H1 (cell line): ENCODE data around the gene TPP1. TPM values are rescaled to one million over a fixed set of nuclear protein-coding genes. Genes with fewer than 3 reads are reported as not detected.
A peak's percentile ranks its signal among the peaks of the same experiment; 100 is the strongest.

Experiments
- CTCF ChIA-PET: fragments of 300-600 bp; sonication (Branson Sonifier 250); formaldehyde crosslinking; loops from one replicate; lab custom pipeline; 2021; ENCODE audit not compliant: partially characterized antibody; lab: Charles Lee
- POLR2A ChIA-PET: fragments of 300-600 bp; sonication (Branson Sonifier 250); formaldehyde crosslinking; loops from one replicate; lab custom pipeline; 2021; ENCODE audit warnings: inconsistent platforms; ENCODE audit not compliant: partially characterized antibody; lab: Charles Lee
- DNase-seq, 2 experiments: peaks; one replicate each; pipeline versions ENCODE4 v3.0.0 to v3.0.0-alpha.2; 2010 to 2022; ENCODE audit warnings: low spot score in 2 of 2, low read depth in 1 of 2, mixed read lengths in 1 of 2
- FAIRE-seq: peaks from 2 replicates; lab custom pipeline; 2011; peaks lifted over from hg19 to GRCh38; lab: Jason Lieb, UNC
- H2AFZ ChIP-seq: 2 replicates; pipeline ENCODE4 v1.8.1; 2012; ENCODE audit warnings: low read length, inconsistent platforms
- H2AK5ac ChIP-seq: 2 replicates; pipeline ENCODE4 v1.6.1; 2013; ENCODE audit warnings: low read depth, low read length
- H2BK120ac ChIP-seq: replicated peaks from 2 replicates; pipeline ENCODE3; 2013; ENCODE audit warnings: low read depth, low read length, inconsistent platforms
- H2BK12ac ChIP-seq: 2 replicates; pipeline ENCODE4 v1.6.1; 2013; ENCODE audit warnings: low read depth, low read length
- H2BK15ac ChIP-seq: 2 replicates; pipeline ENCODE4 v1.6.1; 2013; ENCODE audit warnings: low read length
- H2BK20ac ChIP-seq: 2 replicates; pipeline ENCODE4 v1.6.1; 2013; ENCODE audit warnings: low read length
- H2BK5ac ChIP-seq: 2 replicates; pipeline ENCODE4 v1.6.1; 2013; ENCODE audit warnings: low read depth, low read length
- H3K14ac ChIP-seq: 2 replicates; pipeline ENCODE4 v1.6.1; 2013; ENCODE audit warnings: inconsistent platforms; ENCODE audit not compliant: insufficient read length
- H3K18ac ChIP-seq: 2 replicates; pipeline ENCODE4 v1.6.1; 2013; ENCODE audit warnings: low read length; ENCODE audit errors: extremely low read depth
- H3K23ac ChIP-seq: 2 replicates; pipeline ENCODE4 v1.6.1; 2013; ENCODE audit warnings: inconsistent platforms; ENCODE audit not compliant: insufficient read length
- H3K23me2 ChIP-seq: 2 replicates; pipeline ENCODE4 v1.6.1; 2013; ENCODE audit warnings: low read depth, low read length
- H3K27ac ChIP-seq: 2 replicates; pipeline ENCODE4 v1.6.1; 2011; ENCODE audit warnings: low read depth, low read length, inconsistent platforms
- H3K27me3 ChIP-seq, 4 experiments: replicated peaks in 1 of 4; 1 replicate in 1 of 4; 2 replicates in 3 of 4; pipeline versions ENCODE4 v1.6.1 to v1.8.1; 2011 to 2013; ENCODE audit warnings: low read length in 3 of 4, mild to moderate bottlenecking in 3 of 4, inconsistent platforms in 2 of 4, mixed read lengths in 2 of 4, moderate library complexity in 1 of 4; ENCODE audit not compliant: control insufficient read depth in 3 of 4, insufficient read depth in 3 of 4; ENCODE audit errors: extremely low read depth in 1 of 4
- H3K36me3 ChIP-seq, 4 experiments: 2 replicates each; pipeline versions ENCODE4 v1.6.1 to v1.8.1; 2011 to 2013; ENCODE audit warnings: mild to moderate bottlenecking in 4 of 4, low read length in 3 of 4, moderate library complexity in 2 of 4, control low read depth in 1 of 4, inconsistent platforms in 1 of 4; ENCODE audit not compliant: insufficient read depth in 4 of 4, control insufficient read depth in 2 of 4
- H3K4ac ChIP-seq: replicated peaks from 2 replicates; pipeline ENCODE3; 2013; ENCODE audit warnings: low read length, low read depth, mixed read lengths, inconsistent platforms; ENCODE audit not compliant: insufficient read length
- H3K4me1 ChIP-seq, 4 experiments: replicated peaks in 1 of 4; 1 replicate in 1 of 4; 2 replicates in 3 of 4; pipeline versions ENCODE4 v1.6.1 to v1.8.1; 2011 to 2013; ENCODE audit warnings: low read length in 3 of 4, inconsistent platforms in 2 of 4, mixed read lengths in 1 of 4; ENCODE audit not compliant: insufficient read depth in 4 of 4, control insufficient read depth in 3 of 4
- H3K4me2 ChIP-seq, 2 experiments: 2 replicates each; pipeline versions ENCODE4 v1.6.1 to v1.8.1; 2011 to 2013; ENCODE audit warnings: low read depth in 2 of 2, low read length in 2 of 2, control low read depth in 1 of 2, inconsistent platforms in 1 of 2, mild to moderate bottlenecking in 1 of 2; ENCODE audit not compliant: insufficient read depth in 1 of 2
- H3K4me3 ChIP-seq, 4 experiments: fragments of 200-600, 300-600 bp in 1 of 4; sonication (generic), shearing (Covaris generic), sonication (Bioruptor Twin) in 1 of 4; 2 replicates each; pipeline versions ENCODE4 v1.5.1 to v1.8.1; 2011 to 2016; ENCODE audit warnings: low read length in 4 of 4, low read depth in 3 of 4, control low read depth in 2 of 4, inconsistent platforms in 2 of 4, mild to moderate bottlenecking in 2 of 4, mixed read lengths in 1 of 4, moderate library complexity in 1 of 4; ENCODE audit not compliant: insufficient read depth in 2 of 4; ENCODE audit errors: extremely low read depth in 1 of 4
- H3K56ac ChIP-seq: replicated peaks from 2 replicates; pipeline ENCODE3; 2013; ENCODE audit warnings: low read depth, mild to moderate bottlenecking, mixed read lengths, low read length, inconsistent platforms; ENCODE audit not compliant: insufficient read length
- H3K79me1 ChIP-seq: 2 replicates; pipeline ENCODE4 v1.6.1; 2013; ENCODE audit warnings: low read depth, low read length, control low read depth
- H3K79me2 ChIP-seq, 2 experiments: 2 replicates each; pipeline versions ENCODE4 v1.6.1 to v1.8.1; 2012 to 2013; ENCODE audit warnings: low read length in 2 of 2, mild to moderate bottlenecking in 2 of 2, inconsistent platforms in 1 of 2; ENCODE audit not compliant: insufficient read depth in 2 of 2, control insufficient read depth in 1 of 2
- H3K9ac ChIP-seq, 4 experiments: replicated peaks in 1 of 4; 1 replicate in 1 of 4; 2 replicates in 3 of 4; pipeline versions ENCODE4 v1.6.1 to v1.8.1; 2011 to 2013; ENCODE audit warnings: low read depth in 3 of 4, low read length in 3 of 4, control low read depth in 2 of 4, mild to moderate bottlenecking in 2 of 4, moderate library complexity in 2 of 4, inconsistent platforms in 1 of 4; ENCODE audit errors: extremely low read depth in 1 of 4
- H3K9me3 ChIP-seq, 2 experiments: 2 replicates each; pipeline versions ENCODE4 v1.6.1 to v1.8.1; 2012 to 2013; ENCODE audit warnings: mild to moderate bottlenecking in 2 of 2, moderate library complexity in 2 of 2, control low read depth in 1 of 2, inconsistent platforms in 1 of 2, low read depth in 1 of 2, low read length in 1 of 2, mixed read lengths in 1 of 2; ENCODE audit not compliant: insufficient read depth in 2 of 2
- H4K20me1 ChIP-seq, 2 experiments: replicated peaks in 1 of 2; 2 replicates each; pipeline versions ENCODE3 to v1.8.1; 2011 to 2013; ENCODE audit warnings: inconsistent platforms in 2 of 2, low read length in 2 of 2, mild to moderate bottlenecking in 1 of 2; ENCODE audit not compliant: insufficient read depth in 2 of 2, control insufficient read depth in 1 of 2
- H4K5ac ChIP-seq: 2 replicates; pipeline ENCODE4 v1.6.1; 2013; ENCODE audit warnings: low read length, low read depth, mixed read lengths, inconsistent platforms; ENCODE audit not compliant: insufficient read length
- H4K8ac ChIP-seq: 2 replicates; pipeline ENCODE4 v1.8.0; 2013; ENCODE audit warnings: mild to moderate bottlenecking, moderate library complexity, low read length, inconsistent platforms; ENCODE audit not compliant: insufficient read depth; ENCODE audit errors: extremely low read depth
- H4K91ac ChIP-seq: replicated peaks from 2 replicates; pipeline ENCODE3; 2013; ENCODE audit warnings: low read length, mixed read lengths, inconsistent platforms; ENCODE audit not compliant: insufficient read length
- CEBPB ChIP-seq: IDR thresholded peaks from 2 replicates; pipeline ENCODE4 v1.6.1; 2012; ENCODE audit warnings: low read depth, low read length
- FOSL1 ChIP-seq: IDR thresholded peaks from 2 replicates; pipeline ENCODE4 v1.6.1; 2011; ENCODE audit warnings: mild to moderate bottlenecking, low read depth, low read length, moderate library complexity; ENCODE audit not compliant: insufficient read depth
- GTF2F1 ChIP-seq: IDR thresholded peaks from 2 replicates; pipeline ENCODE4 v1.6.1; 2012; ENCODE audit warnings: low read depth, low read length, improper control_type of control experiment, borderline replicate concordance
- HDAC6 ChIP-seq: IDR thresholded peaks from one replicate; pipeline ENCODE4 v1.7.1; 2012; ENCODE audit warnings: low read depth, mild to moderate bottlenecking, inconsistent platforms, low read length, moderate library complexity
- KDM4A ChIP-seq: IDR thresholded peaks from one replicate; pipeline ENCODE4 v1.7.1; 2012; ENCODE audit warnings: low read depth, mild to moderate bottlenecking, moderate library complexity, low read length, inconsistent platforms; ENCODE audit not compliant: severe bottlenecking
- RAD21 ChIP-seq, 2 experiments: IDR thresholded peaks in 1 of 2; conservative IDR thresholded peaks in 1 of 2; 2 replicates each; pipeline ENCODE4 v1.6.1; 2011; ENCODE audit warnings: low read depth in 2 of 2, low read length in 2 of 2, improper control_type of control experiment in 1 of 2, inconsistent platforms in 1 of 2, mild to moderate bottlenecking in 1 of 2, moderate library complexity in 1 of 2
- TEAD4 ChIP-seq: IDR thresholded peaks from 2 replicates; pipeline ENCODE4 v1.6.1; 2012; ENCODE audit warnings: low read depth, low read length, inconsistent platforms, mixed read lengths
- WGBS, 2 experiments: shearing (Covaris generic) in 1 of 2; methylation state at CpG; one replicate each; pipeline versions ENCODE4 v1.1.6 to v1.1.7; 2013 to 2015; ENCODE audit warnings: low lambda C conversion rate in 2 of 2, mixed read lengths in 2 of 2, inconsistent platforms in 1 of 2, low coverage in 1 of 2, missing lambda C conversion rate in 1 of 2; ENCODE audit not compliant: insufficient replicate concordance in 2 of 2, insufficient coverage in 1 of 2, insufficient read length in 1 of 2; ENCODE audit errors: extremely low coverage in 1 of 2, missing lambda C conversion rate in 1 of 2; 5-methylcytosine and 5-hydroxymethylcytosine counted together
- polyA plus RNA-seq, 7 experiments: library from polyadenylated mRNA; depleted of rRNA in 3 of 7; stranded (reverse) in 5 of 7; unstranded in 2 of 7; fragments of >200 nt in 5 of 7; fragments of 200-250 nt in 2 of 7; gene quantifications; 1 replicate in 5 of 7; 2 replicates in 1 of 7; 4 replicates in 1 of 7; pipeline versions ENCODE4 v1.2.1 to v1.2.3, GENCODE V29; 2011 to 2013; ENCODE audit warnings: missing spikeins in 2 of 7, mixed read lengths in 2 of 7
- total RNA-seq: library from RNA; stranded (reverse); fragmentation: NEBNext Ultra II Directional; extraction: Animal tissue kit (Norgen Biotek cat#: 25700); gene quantifications from 2 replicates; pipeline ENCODE4 v1.2.1, GENCODE V29; 2021
- TF ChIP-seq, protein P1 (sequence below): IDR thresholded peaks from 2 replicates; pipeline ENCODE4 v1.6.1; 2012; ENCODE audit warnings: low read length, inconsistent platforms

TPP1 gene
- total and polyA plus RNA-seq, 2 of the 8 experiments (the other 6 are each of a cell fraction or from before 2014, with no cell fraction given), result 36.1 to 77.5 TPM

- Histone ChIP-seq H3K79me2 (no peaks in the 10 kb centered on the region), H3K56ac (no peak overlapping the region), H3K9me3 (peaks cover 0 to 4% of the 10 kb centered on the region in 2 experiments; a peak in 1 of 4 replicates), H2BK12ac (no peak overlapping the region), H3K4me3 (no peak overlapping the region), H3K4me1 (no peaks in the 10 kb centered on the region), H3K4ac (no peak overlapping the region), H3K79me1 (no peaks in the 10 kb centered on the region)
- TF ChIP-seq, protein P1, sequence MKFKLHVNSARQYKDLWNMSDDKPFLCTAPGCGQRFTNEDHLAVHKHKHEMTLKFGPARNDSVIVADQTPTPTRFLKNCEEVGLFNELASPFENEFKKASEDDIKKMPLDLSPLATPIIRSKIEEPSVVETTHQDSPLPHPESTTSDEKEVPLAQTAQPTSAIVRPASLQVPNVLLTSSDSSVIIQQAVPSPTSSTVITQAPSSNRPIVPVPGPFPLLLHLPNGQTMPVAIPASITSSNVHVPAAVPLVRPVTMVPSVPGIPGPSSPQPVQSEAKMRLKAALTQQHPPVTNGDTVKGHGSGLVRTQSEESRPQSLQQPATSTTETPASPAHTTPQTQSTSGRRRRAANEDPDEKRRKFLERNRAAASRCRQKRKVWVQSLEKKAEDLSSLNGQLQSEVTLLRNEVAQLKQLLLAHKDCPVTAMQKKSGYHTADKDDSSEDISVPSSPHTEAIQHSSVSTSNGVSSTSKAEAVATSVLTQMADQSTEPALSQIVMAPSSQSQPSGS, result no peak
- no peak for TF ChIP-seq CEBPB
- no peak for TF ChIP-seq KDM4A
- no peak for TF ChIP-seq TEAD4
- no peak for TF ChIP-seq RAD21 (IDR thresholded peaks at IDR 0.05 in 1 of 2, conservative IDR thresholded peaks at IDR 0.05 in 1 of 2; ENCODE audit: low read depth in 2 of 2, low read length in 2 of 2)
- TF ChIP-seq FOSL1, result no peak
- no peak for TF ChIP-seq HDAC6
- TF ChIP-seq GTF2F1, result no peak
- TF ChIP-seq, all 59 proteins: peak for 0
- no peak overlapping the region for H3K27ac ChIP-seq
- H3K27me3 ChIP-seq, result no peaks in the 10 kb centered on the region
- ChIA-PET CTCF (interaction anchor here (0.8 to 4.9 kb wide), 8 partner anchors 10 to 125 kb away, joined by 3 to 32 read pairs (median 4); partner anchors contain the start of gene MRPL17), POLR2A (interaction anchor here (1.8 kb wide), 1 partner anchor 103 kb away, joined by 5 read pairs; the partner anchor contains the start of gene MRPL17)
- DNase-seq (peak in 1 of 2 experiments; percentile 26), FAIRE-seq (no peak)
- H4K8ac ChIP-seq, result no peak overlapping the region
- H4K91ac ChIP-seq, result no peak overlapping the region
- WGBS, 2 experiments, result 86% methylated on average over 2 of the region's 2 CpGs; no CpG with 5 or more reads in 1 of the 2 experiments
- H3K36me3 ChIP-seq, result no peaks in the 10 kb centered on the region
- no peaks in the 10 kb centered on the region for H3K23me2 ChIP-seq
- no peak overlapping the region for H3K18ac ChIP-seq
- H3K4me2 ChIP-seq, result no peak overlapping the region
- no peak overlapping the region for H3K9ac ChIP-seq
- H2AFZ ChIP-seq, result no peak overlapping the region
- H2AK5ac ChIP-seq, result no peak overlapping the region
- no peak overlapping the region for H2BK15ac ChIP-seq
- H3K23ac ChIP-seq, result no peak overlapping the region
- no peak overlapping the region for H3K14ac ChIP-seq
- no peak overlapping the region for H2BK120ac ChIP-seq
- H2BK5ac ChIP-seq, result no peak overlapping the region
- H4K5ac ChIP-seq, result no peak overlapping the region
- no peak overlapping the region for H2BK20ac ChIP-seq
- no peaks in the 10 kb centered on the region for H4K20me1 ChIP-seq
Measured at GRCh38 chr11:6579681-6580080, 39.5 kb downstream of the TPP1 start.
